ENCODE results near the gene SLC13A1. TPM values are rescaled to one million over a fixed set of nuclear protein-coding genes. Genes with fewer than 3 reads are reported as not detected.

Gene SLC13A1
- total and polyA plus RNA-seq, 12 donors = not detected

GRCh38 chr7:123169065-123169464 lies 30.7 kb downstream of the SLC13A1 start:
- Histone ChIP-seq H3K4me1 (no peaks in the 10 kb centered on the region), H3K27ac (no peak overlapping the region), H3K4me3 (no peak overlapping the region), H3K9me3 (no peaks in the 10 kb centered on the region), H3K27me3 (no peaks in the 10 kb centered on the region), H3K36me3 (no peaks in the 10 kb centered on the region)
- no peak for TF ChIP-seq CTCF (IDR thresholded peaks at IDR 0.05)
- intact Hi-C loops (cut with DNase I) = no loop called here
- 86 to 88% methylated on average over 8 of the region's 8 CpGs for WGBS, 2 donors
- ATAC-seq (no peak), DNase-seq (no peak)

GRCh38 chr7:123157606-123158005 lies 42.2 kb downstream of the SLC13A1 start:
- Histone ChIP-seq H3K9me3 (no peaks in the 10 kb centered on the region), H3K27ac (no peak overlapping the region), H3K27me3 (no peaks in the 10 kb centered on the region), H3K36me3 (no peaks in the 10 kb centered on the region), H3K4me1 (peaks cover 0 to 5% (median 0%) of the 10 kb centered on the region in 9 donors), H3K4me3 (no peak overlapping the region)
- ATAC-seq (no peak), DNase-seq (no peak)
- no peak for TF ChIP-seq CTCF (IDR thresholded peaks at IDR 0.05)
- intact Hi-C loops (cut with DNase I) = loop anchor here in 4 of 10 donors (10.0 kb wide), 6 partner anchors 263 to 943 kb away; partner anchors contain the start of gene CADPS2 (in 2 of the 4)

- no peaks in the 10 kb centered on the region for H3K9me3 ChIP-seq
- no peak for DNase-seq
- intact Hi-C loops (cut with DNase I) = loop anchor here in 6 of 10 donors (2.0 to 10.0 kb wide), 8 partner anchors 261 to 941 kb away; partner anchors contain the start of gene CADPS2 (in 2 of the 6)
- H3K27me3 ChIP-seq = no peaks in the 10 kb centered on the region
- H3K4me1 ChIP-seq = peaks cover 0 to 5% (median 0%) of the 10 kb centered on the region in 9 donors
- H3K4me3 ChIP-seq = no peak overlapping the region
- no peak for TF ChIP-seq CTCF (IDR thresholded peaks at IDR 0.05)
- H3K27ac ChIP-seq = no peak overlapping the region
- 84 to 90% methylated on average over 7 of the region's 7 CpGs for WGBS, 2 donors
- ATAC-seq = no peak
- no peaks in the 10 kb centered on the region for H3K36me3 ChIP-seq
Observed at GRCh38 chr7:123155571-123155970, 44.2 kb downstream of the SLC13A1 start.

GRCh38 chr7:123154231-123154860 lies 45.4 kb downstream of the SLC13A1 start:
- H3K27ac ChIP-seq = no peak overlapping the region
- H3K9me3 ChIP-seq = no peaks in the 10 kb centered on the region
- ATAC-seq = peak in 7 of 8 donors; percentile 52 to 85 (median 74)
- TF ChIP-seq CTCF (IDR thresholded peaks at IDR 0.05) = peak; percentile 62 to 90 (median 78)
- H3K4me3 ChIP-seq = no peak overlapping the region
- H3K36me3 ChIP-seq = no peaks in the 10 kb centered on the region
- peaks cover 0 to 5% (median 0%) of the 10 kb centered on the region in 9 donors for H3K4me1 ChIP-seq
- DNase-seq = peak in 1 of 2 donors; percentile 72
- intact Hi-C loops (cut with DNase I) = loop anchor here in 7 of 10 donors (2.0 to 10.0 kb wide), 11 partner anchors 63 to 940 kb away; partner anchors contain the start of gene CADPS2 (in 3 of the 7)
- WGBS, 2 donors = 0 to 2% methylated on average over 3 of the region's 3 CpGs
- H3K27me3 ChIP-seq = no peaks in the 10 kb centered on the region

Data from heart right ventricle (tissue), 16 donors.